Measurements from ENCODE around the gene WLS. TPM values are rescaled to one million over a fixed set of nuclear protein-coding genes. Genes with fewer than 3 reads are reported as not detected.

WLS gene
- total and polyA plus RNA-seq, 2 donors (not counting 1 experiment from before 2014, with no cell fraction given) = 0.49 TPM; not detected in 1

DNA sequence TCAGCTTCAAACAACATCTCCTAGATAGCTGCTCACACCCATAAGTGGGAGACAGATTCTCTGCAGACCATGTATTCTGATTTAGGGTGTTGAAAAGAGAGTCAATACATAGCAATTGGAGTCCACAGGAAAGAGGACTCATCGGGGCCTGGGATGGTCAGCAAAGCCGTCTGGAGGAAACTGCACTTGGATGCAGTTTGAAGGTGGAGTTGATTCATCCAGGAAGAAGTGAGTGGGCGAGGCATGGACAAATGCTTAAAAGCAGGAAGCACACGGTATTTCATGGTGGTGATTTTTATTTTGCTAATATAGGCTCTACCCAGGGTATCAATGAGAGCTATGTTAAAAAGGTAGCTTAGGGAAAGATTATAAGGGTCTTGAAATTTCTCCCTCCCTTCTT is 145.1 kb downstream of the WLS start:
- Histone ChIP-seq H3K27ac (ENCODE audit: low read length in 2 of 2) (no peak overlapping the region), H3K27me3 (replicated peaks in 1 of 4; ENCODE audit: control extremely low read depth in 1 of 4, control insufficient read depth in 3 of 4, insufficient read depth in 4 of 4, low read length in 3 of 4) (peaks cover 0 to 3% (median 0%) of the 10 kb centered on the region in 4 experiments), H3K9me3 (ENCODE audit: control extremely low read depth in 1 of 3, control insufficient read depth in 2 of 3, insufficient read depth in 1 of 3, low read length in 2 of 3) (no peaks in the 10 kb centered on the region), H4K20me1 (ENCODE audit: control insufficient read depth, insufficient read depth, low read length, poor library complexity, severe bottlenecking) (no peaks in the 10 kb centered on the region), H3K4me3 (ENCODE audit: control extremely low read depth in 1 of 5, extremely low read depth in 1 of 5, insufficient read depth in 1 of 5, low read depth in 2 of 5, low read length in 4 of 5) (no peak overlapping the region), H3K4me1 (ENCODE audit: control insufficient read depth in 2 of 2, insufficient read depth in 2 of 2, low read length in 2 of 2) (no peaks in the 10 kb centered on the region), H2AFZ (ENCODE audit: insufficient read depth, low read depth, low read length, poor library complexity, severe bottlenecking) (no peak overlapping the region), H3K4me2 (replicated peaks; ENCODE audit: low read depth, low read length, poor library complexity, severe bottlenecking) (no peak overlapping the region), H3K36me3 (replicated peaks in 1 of 2; ENCODE audit: control extremely low read depth in 1 of 2, control insufficient read depth in 1 of 2, extremely low read depth in 1 of 2, insufficient read depth in 2 of 2, low read length in 1 of 2) (no peaks in the 10 kb centered on the region), H3K79me2 (ENCODE audit: control insufficient read depth, insufficient read depth, low read length) (no peaks in the 10 kb centered on the region), H3K9ac (ENCODE audit: low read length) (no peak overlapping the region)
- H3K27ac Mint-ChIP-seq = no peak overlapping the region
- no peaks in the 10 kb centered on the region for H3K4me1 Mint-ChIP-seq
- H3K27me3 Mint-ChIP-seq = peaks cover 5% of the 10 kb centered on the region
- ATAC-seq (ENCODE audit: low read depth) (no peak), DNase-seq (no peak)
- 96% methylated on average over 4 of the region's 4 CpGs for WGBS (ENCODE audit: insufficient coverage)
- H3K4me3 Mint-ChIP-seq = no peak overlapping the region
- no peaks in the 10 kb centered on the region for H3K9me3 Mint-ChIP-seq (ENCODE audit: insufficient read depth)
- intact Hi-C loops (cut with micrococcal nuclease) = no loop called here
- no peak for TF ChIP-seq CTCF (IDR thresholded peaks at IDR 0.05)
- no peak for TF ChIP-seq EZH2 (IDR thresholded peaks at IDR 0.05; ENCODE audit: borderline replicate concordance, insufficient read depth, low read depth, low read length, poor library complexity, severe bottlenecking)
- POLR2A ChIA-PET = no interaction called here
- CTCF ChIA-PET = no interaction called here

- intact Hi-C loops (cut with micrococcal nuclease) = no loop called here
- no peak overlapping the region for H3K4me2 ChIP-seq (replicated peaks; ENCODE audit: low read depth, low read length, poor library complexity, severe bottlenecking)
- Mint-ChIP-seq H3K27ac (no peak overlapping the region), H3K4me3 (no peak overlapping the region), H3K9me3 (ENCODE audit: insufficient read depth) (no peaks in the 10 kb centered on the region), H3K27me3 (peaks cover 5% of the 10 kb centered on the region), H3K4me1 (no peaks in the 10 kb centered on the region)
- no peaks in the 10 kb centered on the region for H3K79me2 ChIP-seq (ENCODE audit: control insufficient read depth, insufficient read depth, low read length)
- H4K20me1 ChIP-seq (ENCODE audit: control insufficient read depth, insufficient read depth, low read length, poor library complexity, severe bottlenecking) = no peaks in the 10 kb centered on the region
- H3K36me3 ChIP-seq (replicated peaks in 1 of 2; ENCODE audit: control extremely low read depth in 1 of 2, control insufficient read depth in 1 of 2, extremely low read depth in 1 of 2, insufficient read depth in 2 of 2, low read length in 1 of 2) = no peaks in the 10 kb centered on the region
- H3K9ac ChIP-seq (ENCODE audit: low read length) = no peak overlapping the region
- ChIA-PET CTCF (no interaction called here), POLR2A (no interaction called here)
- H3K4me1 ChIP-seq (ENCODE audit: control insufficient read depth in 2 of 2, insufficient read depth in 2 of 2, low read length in 2 of 2) = no peaks in the 10 kb centered on the region
- no peak overlapping the region for H3K4me3 ChIP-seq (ENCODE audit: control extremely low read depth in 1 of 5, extremely low read depth in 1 of 5, insufficient read depth in 1 of 5, low read depth in 2 of 5, low read length in 4 of 5)
- no peaks in the 10 kb centered on the region for H3K9me3 ChIP-seq (ENCODE audit: control extremely low read depth in 1 of 3, control insufficient read depth in 2 of 3, insufficient read depth in 1 of 3, low read length in 2 of 3)
- H2AFZ ChIP-seq (ENCODE audit: insufficient read depth, low read depth, low read length, poor library complexity, severe bottlenecking) = no peak overlapping the region
- ATAC-seq (ENCODE audit: low read depth) (no peak), DNase-seq (no peak)
- TF ChIP-seq EZH2 (IDR thresholded peaks at IDR 0.05; ENCODE audit: borderline replicate concordance, insufficient read depth, low read depth, low read length, poor library complexity, severe bottlenecking) = no peak
- TF ChIP-seq CTCF (IDR thresholded peaks at IDR 0.05) = no peak
- no CpG with 5 or more reads among the region's 1 CpG for WGBS (ENCODE audit: insufficient coverage)
- H3K27ac ChIP-seq (ENCODE audit: low read length in 2 of 2) = no peak overlapping the region
- H3K27me3 ChIP-seq (replicated peaks in 1 of 4; ENCODE audit: control extremely low read depth in 1 of 4, control insufficient read depth in 3 of 4, insufficient read depth in 4 of 4, low read length in 3 of 4) = peaks cover 0 to 3% (median 0%) of the 10 kb centered on the region in 4 experiments
These were observed 146.6 kb downstream of the WLS start for GRCh38 chr1:68085752-68086151.

Data from B cell (primary cell).